Small intestine (tissue), 7 donors: ENCODE data around the gene FGF14. TPM values are rescaled to one million over a fixed set of nuclear protein-coding genes. Genes with fewer than 3 reads are reported as not detected.

Experiments used
- DNase-seq, 2 donors: peaks; one replicate each; pipeline versions ENCODE4 v3.0.0 to v3.0.0-alpha.2; 2013
- FAIRE-seq: peaks from 2 replicates; lab custom pipeline; 2012; peaks lifted over from hg19 to GRCh38; lab: Jason Lieb, UNC
- H3K27ac ChIP-seq, 3 donors: one replicate each; pipeline ENCODE4 v1.5.1; 2013; ENCODE audit warnings: low read length in 2 of 3, mild to moderate bottlenecking in 2 of 3, control low read depth in 1 of 3, inconsistent platforms in 1 of 3, low read depth in 1 of 3, moderate library complexity in 1 of 3
- H3K27me3 ChIP-seq, 3 donors: one replicate each; pipeline ENCODE4 v1.6.1; 2013; ENCODE audit warnings: low read length in 3 of 3, inconsistent platforms in 1 of 3; ENCODE audit not compliant: control insufficient read depth in 3 of 3, insufficient read depth in 3 of 3
- H3K36me3 ChIP-seq, 3 donors: one replicate each; pipeline ENCODE4 v1.6.1; 2013; ENCODE audit warnings: low read length in 3 of 3, inconsistent platforms in 1 of 3, low read depth in 1 of 3, mild to moderate bottlenecking in 1 of 3, moderate library complexity in 1 of 3; ENCODE audit not compliant: control insufficient read depth in 3 of 3, insufficient read depth in 2 of 3
- H3K4me1 ChIP-seq, 3 donors: one replicate each; pipeline ENCODE4 v1.6.1; 2013; ENCODE audit warnings: low read length in 2 of 3, inconsistent platforms in 1 of 3, low read depth in 1 of 3, mild to moderate bottlenecking in 1 of 3, moderate library complexity in 1 of 3; ENCODE audit not compliant: control insufficient read depth in 3 of 3, insufficient read depth in 2 of 3
- H3K4me3 ChIP-seq, 3 donors: one replicate each; pipeline ENCODE4 v1.5.1; 2013; ENCODE audit warnings: low read length in 3 of 3, control low read depth in 1 of 3, inconsistent platforms in 1 of 3, low read depth in 1 of 3, mild to moderate bottlenecking in 1 of 3, moderate library complexity in 1 of 3
- H3K9me3 ChIP-seq, 2 donors: one replicate each; pipeline ENCODE4 v1.6.1; 2013; ENCODE audit warnings: low read depth in 1 of 2, low read length in 1 of 2; ENCODE audit not compliant: control insufficient read depth in 2 of 2, insufficient read depth in 1 of 2
- WGBS, 3 donors: extraction: QIAGEN DNeasy Blood & Tissue Kit; methylation state at CpG; one replicate each; pipeline ENCODE4 v1.1.7; 2013; 5-methylcytosine and 5-hydroxymethylcytosine counted together
- polyA plus RNA-seq, 4 donors: library from polyadenylated mRNA; stranded (reverse) in 3 of 4; unstranded in 1 of 4; fragments of 200-250 nt in 3 of 4; fragments of 120-200 nt in 1 of 4; gene quantifications; one replicate each; pipeline versions ENCODE4 v1.2.1 to v1.2.3, GENCODE V29; 2013
- donor health status: healthy with polysubstance abuse.
- donor health status: control.
- donor health status: control.
- donor health status: Bipolar disorder and iron deficiency.
- donor health status: healthy.

The FGF14 gene
- polyA plus RNA-seq, 4 donors = under 0.01 to 0.74 (median 0.31) TPM; not detected in 1

DNA sequence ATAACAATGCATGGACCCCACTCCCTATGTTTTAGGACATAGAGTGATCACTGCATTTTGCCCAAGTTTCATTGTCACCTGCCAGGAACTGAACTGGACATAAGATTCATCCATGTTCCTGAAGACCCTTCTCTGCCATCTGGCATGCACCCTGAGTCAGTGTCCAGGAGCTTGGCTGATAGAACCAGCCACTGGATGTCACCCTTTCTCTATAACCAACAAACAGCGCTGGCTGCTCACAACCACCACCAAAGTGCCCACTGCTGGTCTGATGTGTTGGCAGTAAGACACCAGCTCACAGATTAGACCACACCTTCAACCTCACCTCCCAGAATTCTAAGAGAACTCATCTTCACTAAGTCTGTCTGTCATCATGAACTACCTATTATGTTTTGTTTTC lies 616.0 kb downstream of the FGF14 start:
- FAIRE-seq (no peak), DNase-seq (peak in 1 of 2 donors; percentile 1)
- H3K27ac ChIP-seq = no peak overlapping the region
- WGBS, 3 donors = 20 to 29% (median 28%) methylated on average over 1 of the region's 1 CpG
- H3K9me3 ChIP-seq = no peaks in the 10 kb centered on the region
- no peaks in the 10 kb centered on the region for H3K4me1 ChIP-seq
- H3K36me3 ChIP-seq = no peaks in the 10 kb centered on the region
- H3K27me3 ChIP-seq = no peaks in the 10 kb centered on the region
- no peak overlapping the region for H3K4me3 ChIP-seq

DNA sequence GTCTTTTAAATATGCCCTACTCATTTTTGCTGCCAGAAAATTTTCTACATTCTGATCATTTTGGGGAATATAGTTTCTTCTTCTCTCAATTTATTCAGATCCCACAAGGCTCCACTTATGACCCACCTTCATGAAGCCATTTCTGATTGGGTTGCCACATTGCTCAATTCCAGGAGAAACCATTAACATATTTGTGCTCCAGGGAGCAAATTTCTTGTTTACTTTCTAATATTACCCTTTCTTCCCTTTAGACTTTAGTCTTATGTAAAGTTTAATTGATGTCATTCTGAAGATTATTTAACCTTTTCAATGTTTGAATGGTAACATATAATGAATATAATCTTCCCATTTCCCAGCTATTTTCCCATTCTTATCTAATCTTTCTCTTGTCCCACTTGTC lies 617.5 kb downstream of the FGF14 start:
- FAIRE-seq (no peak), DNase-seq (no peak)
- H3K4me3 ChIP-seq = no peak overlapping the region
- no peaks in the 10 kb centered on the region for H3K9me3 ChIP-seq
- H3K36me3 ChIP-seq = no peaks in the 10 kb centered on the region
- no peaks in the 10 kb centered on the region for H3K27me3 ChIP-seq
- H3K27ac ChIP-seq = no peak overlapping the region
- H3K4me1 ChIP-seq = no peaks in the 10 kb centered on the region

DNA sequence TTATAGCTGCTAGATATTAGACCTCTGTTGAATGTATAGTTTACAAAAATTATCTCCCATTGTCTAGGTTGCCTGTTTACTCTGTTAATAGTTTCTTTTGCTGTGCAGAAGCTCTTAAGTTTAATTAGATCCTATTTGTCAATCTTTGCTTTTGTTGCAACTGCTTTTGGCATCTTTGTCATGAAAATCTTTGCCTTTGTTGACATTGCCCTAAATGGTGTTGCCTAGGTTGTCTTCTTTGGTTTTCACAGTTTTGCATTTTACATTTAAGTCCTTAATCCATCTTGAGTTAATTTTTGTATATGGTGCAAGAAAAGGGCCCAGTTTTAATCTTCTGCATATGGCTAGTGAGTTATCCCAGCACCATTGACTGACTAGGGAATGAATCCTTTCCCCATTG lies 618.3 kb downstream of the FGF14 start:
- Histone ChIP-seq H3K36me3 (no peaks in the 10 kb centered on the region), H3K4me3 (no peak overlapping the region), H3K9me3 (no peaks in the 10 kb centered on the region), H3K4me1 (no peaks in the 10 kb centered on the region), H3K27me3 (no peaks in the 10 kb centered on the region), H3K27ac (no peak overlapping the region)
- no peak for DNase-seq
- FAIRE-seq = no peak

GRCh38 chr13:101780211-101780610 lies 621.6 kb downstream of the FGF14 start:
- no peak for FAIRE-seq
- H3K9me3 ChIP-seq = no peaks in the 10 kb centered on the region

GRCh38 chr13:101779147-101779546 lies 622.7 kb downstream of the FGF14 start:
- Histone ChIP-seq H3K27me3 (no peaks in the 10 kb centered on the region), H3K27ac (no peak overlapping the region), H3K4me3 (no peak overlapping the region), H3K36me3 (no peaks in the 10 kb centered on the region), H3K9me3 (no peaks in the 10 kb centered on the region), H3K4me1 (no peaks in the 10 kb centered on the region)
- WGBS, 3 donors = 45 to 68% (median 63%) methylated on average over 4 of the region's 4 CpGs
- FAIRE-seq = no peak
- no peak for DNase-seq

More at GRCh38 chr13:101780211-101780610, 621.6 kb downstream of the FGF14 start:
- Histone ChIP-seq H3K27me3 (no peaks in the 10 kb centered on the region), H3K4me3 (no peak overlapping the region), H3K27ac (no peak overlapping the region), H3K36me3 (no peaks in the 10 kb centered on the region), H3K4me1 (no peaks in the 10 kb centered on the region)
- DNase-seq = no peak

GRCh38 chr13:101775267-101775666 lies 626.6 kb downstream of the FGF14 start:
- Histone ChIP-seq H3K9me3 (no peaks in the 10 kb centered on the region), H3K36me3 (no peaks in the 10 kb centered on the region), H3K4me3 (no peak overlapping the region), H3K27ac (no peak overlapping the region), H3K27me3 (no peaks in the 10 kb centered on the region), H3K4me1 (no peaks in the 10 kb centered on the region)
- WGBS, 3 donors = 69 to 82% (median 80%) methylated on average over 1 of the region's 1 CpG
- DNase-seq (no peak), FAIRE-seq (no peak)

DNA sequence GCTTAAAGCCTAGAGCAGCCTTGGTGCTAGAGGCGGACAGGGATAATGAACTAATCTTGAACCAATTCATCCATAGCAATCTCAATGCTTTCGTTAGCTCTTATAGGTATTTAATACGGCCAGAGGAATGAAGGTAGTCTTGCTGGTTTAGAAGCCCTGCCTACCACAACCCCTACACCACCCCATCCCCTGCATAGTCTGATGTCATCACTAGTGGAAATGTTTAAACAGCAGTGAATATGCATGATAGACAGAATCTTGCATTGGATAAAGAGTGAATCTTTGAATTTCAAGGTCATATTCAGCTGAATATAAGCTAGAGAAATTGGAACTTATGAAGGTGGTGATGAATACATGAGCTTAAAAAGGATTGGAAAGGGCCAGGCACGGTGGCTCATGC lies 627.5 kb downstream of the FGF14 start:
- Histone ChIP-seq H3K36me3 (no peaks in the 10 kb centered on the region), H3K9me3 (no peaks in the 10 kb centered on the region), H3K27me3 (no peaks in the 10 kb centered on the region), H3K27ac (no peak overlapping the region), H3K4me1 (no peaks in the 10 kb centered on the region), H3K4me3 (no peak overlapping the region)
- WGBS, 3 donors = 76 to 88% (median 83%) methylated on average over 4 of the region's 4 CpGs
- DNase-seq (no peak), FAIRE-seq (no peak)

- Histone ChIP-seq H3K4me3 (no peak overlapping the region), H3K36me3 (no peaks in the 10 kb centered on the region), H3K27ac (no peak overlapping the region), H3K4me1 (no peaks in the 10 kb centered on the region), H3K9me3 (no peaks in the 10 kb centered on the region), H3K27me3 (no peaks in the 10 kb centered on the region)
- no peak for DNase-seq
- WGBS, 3 donors = 40 to 64% (median 47%) methylated on average over 2 of the region's 2 CpGs
- FAIRE-seq = no peak
These were observed 628.8 kb downstream of the FGF14 start for GRCh38 chr13:101773062-101773461.

GRCh38 chr13:101767131-101767530 lies 634.7 kb downstream of the FGF14 start:
- Histone ChIP-seq H3K4me3 (no peak overlapping the region), H3K9me3 (no peaks in the 10 kb centered on the region), H3K27ac (no peak overlapping the region), H3K4me1 (no peaks in the 10 kb centered on the region), H3K27me3 (no peaks in the 10 kb centered on the region), H3K36me3 (no peaks in the 10 kb centered on the region)
- DNase-seq (no peak), FAIRE-seq (no peak)
- 75 to 85% (median 80%) methylated on average over 4 of the region's 4 CpGs for WGBS, 3 donors
